ENCODE measurements around the gene NUP58. TPM values are rescaled to one million over a fixed set of nuclear protein-coding genes. Genes with fewer than 3 reads are reported as not detected.

The NUP58 gene
- total and polyA plus RNA-seq, 10 of the 15 experiments (the other 5 are each of a cell fraction or from before 2014, with no cell fraction given), result 12.1 to 78.0 (median 48.9) TPM

- RAD21 ChIA-PET (ENCODE audit: unreplicated experiment), result no interaction called here
- SMC1A ChIA-PET (ENCODE audit: uncharacterized antibody, unreplicated experiment), result interaction anchor here (0.8 to 1.7 kb wide), 4 partner anchors 12 to 168 kb away, joined by 3 to 6 read pairs (median 4); no protein-coding TSS in a partner anchor
- no peak for DNase-seq (ENCODE audit: low read depth, low spot score)
- peaks cover 0 to 2% of the 10 kb centered on the region in 2 experiments; a peak in 2 of 4 replicates for H3K36me3 ChIP-seq (ENCODE audit: control insufficient read depth in 2 of 2, insufficient read depth in 2 of 2, low read length in 1 of 2)
- H3K9ac ChIP-seq (ENCODE audit: control insufficient read depth, insufficient read depth, low read length), result no peak overlapping the region
- H3K79me2 ChIP-seq (ENCODE audit: control insufficient read depth, insufficient read depth, low read length), result no peaks in the 10 kb centered on the region
- H2AFZ ChIP-seq (ENCODE audit: control insufficient read depth, low read depth, low read length), result no peak overlapping the region
- intact Hi-C loops (cut with micrococcal nuclease; ENCODE audit: unreplicated experiment), result no loop called here
- BruUV-seq (replicated peaks), result no TSS peak
- POLR2A ChIA-PET, result no interaction called here
- H4K20me1 ChIP-seq (ENCODE audit: control insufficient read depth, insufficient read depth), result no peaks in the 10 kb centered on the region
- CTCF ChIA-PET, result interaction anchor here (0.9 to 2.2 kb wide), 7 partner anchors 10 to 169 kb away, joined by 3 to 8 read pairs (median 4); no protein-coding TSS in a partner anchor
- no peak overlapping the region for H3K4me3 ChIP-seq
- no peak overlapping the region for H3K27ac ChIP-seq (ENCODE audit: control insufficient read depth, insufficient read depth)
- no peak for ATAC-seq
- 97% methylated on average over 2 of the region's 2 CpGs for WGBS (ENCODE audit: insufficient coverage, insufficient replicate concordance, low lambda C conversion rate, missing lambda C conversion rate)
- no peak for FAIRE-seq
- peaks cover 11% of the 10 kb centered on the region for H3K4me1 ChIP-seq (ENCODE audit: control insufficient read depth, insufficient read depth, low read length)
- H3K4me2 ChIP-seq (ENCODE audit: control insufficient read depth, insufficient read depth), result no peak overlapping the region
- H3K9me3 ChIP-seq (replicated peaks; ENCODE audit: control insufficient read depth, insufficient read depth, low read length), result no peaks in the 10 kb centered on the region
- in situ Hi-C loops (cut with MboI), result no loop called here
- H3K27me3 ChIP-seq (replicated peaks in 1 of 2; ENCODE audit: control insufficient read depth in 2 of 2, insufficient read depth in 2 of 2, low read length in 1 of 2), result no peaks in the 10 kb centered on the region
- TF ChIP-seq POLR2A (IDR thresholded peaks at IDR 0.05; ENCODE audit: low read depth, low read length) (no peak), ZSCAN29 (IDR thresholded peaks at IDR 0.05) (no peak), E4F1 (IDR thresholded peaks at IDR 0.05; ENCODE audit: borderline replicate concordance, partially characterized antibody) (no peak), ZNF592 (IDR thresholded peaks at IDR 0.05) (no peak), SMARCA5 (IDR thresholded peaks at IDR 0.05) (no peak), NFYB (IDR thresholded peaks at IDR 0.05; ENCODE audit: insufficient read depth, low read depth, low read length) (no peak), MTA2 (IDR thresholded peaks at IDR 0.05; ENCODE audit: low read depth) (no peak), ATF3 (IDR thresholded peaks at IDR 0.05; ENCODE audit: borderline replicate concordance, extremely low read depth, low read depth, low read length) (no peak), SUZ12 (IDR thresholded peaks at IDR 0.05; ENCODE audit: unreplicated experiment) (no peak), TARDBP (IDR thresholded peaks at IDR 0.05; ENCODE audit: borderline replicate concordance) (no peak), ZNF274 (IDR thresholded peaks at IDR 0.05; ENCODE audit: insufficient read depth, insufficient read length) (no peak), SRF (IDR thresholded peaks at IDR 0.05; ENCODE audit: low read depth in 2 of 2, low read length in 2 of 2) (no peak), REST (IDR thresholded peaks at IDR 0.05; ENCODE audit: low read depth, low read length) (no peak)
Measured at GRCh38 chr13:25252752-25253151, 48.7 kb upstream of the NUP58 start.

Data from GM12878 (cell line).